Measurements from ENCODE around the gene IGF1R.
"Not testable (repeated sequence)": the region's sequence is repeated elsewhere in the genome, so short reads cannot be mapped to it uniquely, and the experiment has no call there.

IGF1R gene

DNA sequence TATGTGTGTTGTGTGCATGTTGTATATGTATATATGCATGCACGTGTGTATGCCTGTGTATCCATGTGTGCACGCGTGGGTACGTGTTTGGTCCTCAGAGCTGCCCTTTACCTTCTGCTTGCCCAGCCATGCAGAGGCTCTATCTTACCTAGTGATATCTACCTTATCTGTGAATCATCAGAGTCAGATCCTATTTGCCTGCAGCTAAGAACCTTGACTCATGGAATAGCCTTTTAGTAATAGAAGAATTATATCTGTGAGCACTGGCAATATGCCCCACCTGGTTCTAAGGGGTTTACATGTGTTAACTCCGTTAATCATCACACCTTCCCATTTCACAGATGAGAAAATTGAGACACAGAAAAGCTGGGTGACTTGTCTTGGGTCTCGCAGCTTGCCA lies 348.3 kb downstream of the IGF1R start:
- TF ChIP-seq, protein P1, sequence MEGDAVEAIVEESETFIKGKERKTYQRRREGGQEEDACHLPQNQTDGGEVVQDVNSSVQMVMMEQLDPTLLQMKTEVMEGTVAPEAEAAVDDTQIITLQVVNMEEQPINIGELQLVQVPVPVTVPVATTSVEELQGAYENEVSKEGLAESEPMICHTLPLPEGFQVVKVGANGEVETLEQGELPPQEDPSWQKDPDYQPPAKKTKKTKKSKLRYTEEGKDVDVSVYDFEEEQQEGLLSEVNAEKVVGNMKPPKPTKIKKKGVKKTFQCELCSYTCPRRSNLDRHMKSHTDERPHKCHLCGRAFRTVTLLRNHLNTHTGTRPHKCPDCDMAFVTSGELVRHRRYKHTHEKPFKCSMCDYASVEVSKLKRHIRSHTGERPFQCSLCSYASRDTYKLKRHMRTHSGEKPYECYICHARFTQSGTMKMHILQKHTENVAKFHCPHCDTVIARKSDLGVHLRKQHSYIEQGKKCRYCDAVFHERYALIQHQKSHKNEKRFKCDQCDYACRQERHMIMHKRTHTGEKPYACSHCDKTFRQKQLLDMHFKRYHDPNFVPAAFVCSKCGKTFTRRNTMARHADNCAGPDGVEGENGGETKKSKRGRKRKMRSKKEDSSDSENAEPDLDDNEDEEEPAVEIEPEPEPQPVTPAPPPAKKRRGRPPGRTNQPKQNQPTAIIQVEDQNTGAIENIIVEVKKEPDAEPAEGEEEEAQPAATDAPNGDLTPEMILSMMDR (IDR thresholded peaks at IDR 0.05; ENCODE audit: low read depth, low read length) = no peak
- H3K4me3 ChIP-seq (replicated peaks in 1 of 2; ENCODE audit: low read depth in 2 of 2, low read length in 2 of 2) = no peak overlapping the region
- DNase-seq (ENCODE audit: low read depth in 2 of 2) = no peak

DNA sequence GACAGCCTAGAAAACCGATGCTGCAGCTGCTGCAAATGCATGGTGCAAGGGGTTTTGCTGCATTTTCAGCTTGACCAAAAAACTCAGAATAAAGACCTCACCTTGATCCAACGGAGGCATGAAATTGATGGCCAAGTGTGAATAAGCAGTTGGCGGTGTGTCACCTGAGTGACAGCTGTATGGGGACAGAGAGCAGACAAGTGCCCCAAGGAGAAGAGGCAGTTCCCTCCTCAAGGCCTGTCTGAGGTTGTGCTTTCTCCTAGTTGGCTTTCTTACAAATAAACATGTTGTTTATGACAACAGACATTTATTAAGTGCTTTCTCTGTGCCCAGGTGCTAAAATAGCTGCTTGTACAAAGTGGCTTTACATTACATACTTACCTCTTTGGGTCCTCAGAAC lies 349.0 kb downstream of the IGF1R start:
- no peak for DNase-seq (ENCODE audit: low read depth in 2 of 2)
- no peak overlapping the region for H3K4me3 ChIP-seq (replicated peaks in 1 of 2; ENCODE audit: low read depth in 2 of 2, low read length in 2 of 2)
- TF ChIP-seq, protein P1 (IDR thresholded peaks at IDR 0.05; ENCODE audit: low read depth, low read length) = no peak

- no peak overlapping the region for H3K4me3 ChIP-seq (replicated peaks in 1 of 2; ENCODE audit: low read depth in 2 of 2, low read length in 2 of 2)
- TF ChIP-seq, protein P1 (IDR thresholded peaks at IDR 0.05; ENCODE audit: low read depth, low read length) = no peak
- no peak for DNase-seq (ENCODE audit: low read depth in 2 of 2)
Observed at GRCh38 chr15:98997755-98998154, 349.4 kb downstream of the IGF1R start.

- TF ChIP-seq, protein P1 (IDR thresholded peaks at IDR 0.05; ENCODE audit: low read depth, low read length) = no peak
- no peak for DNase-seq (ENCODE audit: low read depth in 2 of 2)
- no peak overlapping the region for H3K4me3 ChIP-seq (replicated peaks in 1 of 2; ENCODE audit: low read depth in 2 of 2, low read length in 2 of 2)
Observed at GRCh38 chr15:98998279-98998678, 349.9 kb downstream of the IGF1R start.

GRCh38 chr15:98999233-98999632 lies 350.9 kb downstream of the IGF1R start:
- TF ChIP-seq, protein P1 (IDR thresholded peaks at IDR 0.05; ENCODE audit: low read depth, low read length) = no peak
- H3K4me3 ChIP-seq (replicated peaks in 1 of 2; ENCODE audit: low read depth in 2 of 2, low read length in 2 of 2) = no peak overlapping the region
- no peak for DNase-seq (ENCODE audit: low read depth in 2 of 2)

DNA sequence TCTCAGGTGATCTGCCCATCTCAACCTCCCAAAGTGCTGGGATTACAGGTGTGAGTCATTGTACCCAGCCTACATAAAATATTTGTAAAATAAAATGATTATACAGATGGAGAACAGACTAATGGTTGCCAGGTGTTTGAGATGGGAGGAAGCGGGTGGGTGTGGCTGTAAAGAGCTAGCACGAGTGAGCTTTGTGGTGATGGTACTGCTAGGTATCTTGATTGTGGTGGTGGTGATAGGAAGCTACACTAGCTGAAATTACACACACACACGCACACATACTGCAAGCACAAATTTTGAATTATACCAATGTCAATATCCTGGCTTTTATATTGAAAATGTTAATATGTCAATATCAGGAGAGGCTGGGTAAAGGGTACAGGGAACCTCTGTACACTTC lies 353.9 kb downstream of the IGF1R start:
- H3K4me3 ChIP-seq (replicated peaks in 1 of 2; ENCODE audit: low read depth in 2 of 2, low read length in 2 of 2) = no peak overlapping the region
- no peak for DNase-seq (ENCODE audit: low read depth in 2 of 2)
- TF ChIP-seq, protein P1 (IDR thresholded peaks at IDR 0.05; ENCODE audit: low read depth, low read length) = no peak

DNA sequence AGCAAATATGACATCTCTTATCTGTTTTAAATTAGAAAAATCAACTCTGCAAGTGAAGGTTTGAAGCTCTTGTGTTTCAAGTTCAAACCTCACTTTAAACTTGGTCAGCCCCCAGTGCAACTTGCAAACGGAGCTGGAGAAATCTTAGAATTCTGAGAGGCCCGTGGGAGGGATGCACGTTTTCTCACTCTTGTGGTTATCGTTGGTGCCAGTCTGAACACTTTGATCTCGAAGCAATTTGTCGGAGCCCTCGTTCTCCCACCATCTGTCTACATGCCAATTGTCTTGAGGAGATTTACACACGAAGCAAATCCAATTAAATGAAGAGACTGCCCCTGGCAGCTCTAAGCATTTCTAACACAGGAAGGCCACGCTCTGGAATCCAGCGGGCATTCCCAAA lies 355.0 kb downstream of the IGF1R start:
- not testable (repeated sequence) for H3K4me3 ChIP-seq (replicated peaks in 1 of 2; ENCODE audit: low read depth in 2 of 2, low read length in 2 of 2); DNase-seq (ENCODE audit: low read depth in 2 of 2)

DNA sequence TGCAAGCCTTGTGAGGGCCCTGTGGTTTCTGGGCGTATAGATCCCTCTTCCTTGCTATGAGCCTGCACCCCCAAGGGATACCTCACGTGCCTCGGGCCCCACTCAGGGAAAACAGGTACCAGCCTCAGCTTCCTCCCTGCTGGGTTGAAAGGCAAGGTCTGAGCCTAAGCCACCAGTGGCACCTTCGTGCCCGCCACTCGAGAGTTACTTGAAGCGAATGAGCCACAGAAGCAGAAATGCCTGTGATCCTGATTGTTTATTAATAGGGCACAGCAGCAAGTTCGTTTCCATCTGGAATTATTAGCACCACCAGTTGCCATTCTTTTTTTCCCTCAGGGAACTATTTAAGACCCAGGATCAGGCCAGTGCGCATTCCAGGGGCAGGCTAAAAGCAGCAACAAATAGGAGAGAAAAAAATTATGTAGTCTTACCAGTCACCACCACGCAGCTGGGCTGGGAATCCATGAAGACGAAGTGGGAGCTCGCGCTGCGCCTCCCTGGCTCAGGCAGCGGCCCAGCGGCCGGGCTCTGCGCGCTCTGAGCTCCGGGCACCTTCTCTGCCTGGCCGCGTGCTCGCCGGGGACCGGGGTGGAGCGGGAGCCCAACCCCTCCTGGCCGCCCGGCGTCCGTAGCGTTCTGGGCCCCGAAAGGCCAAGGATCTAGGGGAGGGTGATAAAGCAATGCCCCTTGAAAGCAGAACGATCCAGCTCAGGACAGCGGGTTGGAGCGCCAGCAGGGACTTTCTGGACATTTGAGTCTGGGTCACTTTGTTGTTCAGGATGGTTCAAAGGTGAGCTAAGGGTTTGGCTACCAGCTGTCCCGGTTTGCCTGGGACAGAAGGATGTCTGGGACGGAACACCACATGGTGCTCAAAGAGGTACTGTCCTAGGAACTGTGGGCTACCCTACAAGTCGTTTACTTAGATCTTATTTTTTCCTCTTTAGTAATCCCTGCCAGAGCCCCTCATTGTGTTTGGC lies 356.9 kb downstream of the IGF1R start:
- DNase-seq (ENCODE audit: low read depth in 2 of 2); H3K4me3 ChIP-seq (replicated peaks in 1 of 2; ENCODE audit: low read depth in 2 of 2, low read length in 2 of 2): not testable (repeated sequence)
